GM23248 (cell line): ENCODE measurements around the gene TMEM161B. TPM values are rescaled to one million over a fixed set of nuclear protein-coding genes. Genes with fewer than 3 reads are reported as not detected.

ENCODE experiments used
- DNase-seq: peaks from one replicate; pipeline ENCODE4 v3.0.0-alpha.2; 2015
- H2AFZ ChIP-seq: fragments of 200-600 bp; sonication (generic); 2 replicates; pipeline ENCODE4 v1.6.1; 2016; ENCODE audit warnings: antibody characterized with exemption
- H3F3A ChIP-seq: fragments of 200-600 bp; sonication (generic); 2 replicates; pipeline ENCODE4 v1.6.1; 2016; ENCODE audit warnings: mild to moderate bottlenecking, antibody characterized with exemption, mixed run types; ENCODE audit not compliant: insufficient read depth
- H3K27ac ChIP-seq: fragments of 200-600 bp; sonication (generic); 2 replicates; pipeline ENCODE4 v1.5.1; 2016; ENCODE audit warnings: mild to moderate bottlenecking
- H3K27me3 ChIP-seq: fragments of 200-600 bp; sonication (generic); replicated peaks from 2 replicates; pipeline ENCODE4 v1.6.1; 2016; ENCODE audit warnings: mild to moderate bottlenecking; ENCODE audit not compliant: insufficient read depth
- H3K36me3 ChIP-seq: fragments of 200-600 bp; sonication (generic); 2 replicates; pipeline ENCODE4 v1.6.1; 2016; ENCODE audit warnings: low read depth, mild to moderate bottlenecking
- H3K4me1 ChIP-seq: fragments of 200-600 bp; sonication (generic); 2 replicates; pipeline ENCODE4 v1.6.1; 2016; ENCODE audit warnings: mild to moderate bottlenecking; ENCODE audit not compliant: insufficient read depth
- H3K4me2 ChIP-seq: fragments of 200-600 bp; sonication (generic); one replicate; pipeline ENCODE4 v1.6.1; 2016; ENCODE audit warnings: mild to moderate bottlenecking; ENCODE audit not compliant: unreplicated experiment
- H3K4me3 ChIP-seq: fragments of 200-600 bp; sonication (generic); 2 replicates; pipeline ENCODE4 v1.5.1; 2016; ENCODE audit warnings: mild to moderate bottlenecking
- H3K79me2 ChIP-seq: fragments of 200-600 bp; sonication (generic); 2 replicates; pipeline ENCODE4 v1.6.1; 2016; ENCODE audit warnings: mild to moderate bottlenecking; ENCODE audit not compliant: insufficient read depth
- H3K9ac ChIP-seq: fragments of 200-600 bp; sonication (generic); 2 replicates; pipeline ENCODE4 v1.6.1; 2016; ENCODE audit warnings: mild to moderate bottlenecking
- H3K9me2 ChIP-seq: fragments of 200-600 bp; sonication (generic); 2 replicates; pipeline ENCODE4 v1.6.1; 2016; ENCODE audit warnings: mixed run types, mild to moderate bottlenecking, moderate library complexity; ENCODE audit not compliant: insufficient read depth
- H3K9me3 ChIP-seq: fragments of 200-600 bp; sonication (generic); one replicate; pipeline ENCODE4 v1.6.1; 2017; ENCODE audit warnings: low read depth
- H4K20me1 ChIP-seq: fragments of 200-600 bp; sonication (generic); 2 replicates; pipeline ENCODE4 v1.6.0; 2016; ENCODE audit not compliant: insufficient read depth
- EZH2 ChIP-seq: fragments of 200-600 bp; sonication (generic); IDR thresholded peaks from 2 replicates; pipeline ENCODE4 v1.6.1; 2018; ENCODE audit warnings: antibody characterized with exemption, mild to moderate bottlenecking; ENCODE audit not compliant: insufficient read depth, poor library complexity, severe bottlenecking
- EZH2phosphoT487 ChIP-seq: fragments of 200-600 bp; sonication (generic); IDR thresholded peaks from 2 replicates; pipeline ENCODE4 v1.6.1; 2018; ENCODE audit warnings: antibody characterized with exemption, moderate library complexity, mild to moderate bottlenecking, low read depth; ENCODE audit not compliant: insufficient read depth
- WGBS, 2 experiments: methylation state at CpG; one replicate each; pipeline ENCODE4 v1.1.6; 2015 to 2017; ENCODE audit warnings: low lambda C conversion rate in 2 of 2, low coverage in 1 of 2; ENCODE audit errors: missing lambda C conversion rate in 2 of 2; 5-methylcytosine and 5-hydroxymethylcytosine counted together
- in situ Hi-C: fragments of 300-500 bp; cut with MboI; formaldehyde crosslinking; loops from 2 replicates; pipeline ENCODE4 v1.15.0; 2020
- polyA plus RNA-seq: library from polyadenylated mRNA; unstranded; fragments of >200 nt; fragmentation: Nextera tagmentation; extraction: Ambion mirVana; gene quantifications from 2 replicates; pipeline ENCODE4 v1.2.1, GENCODE V29; 2016
- total RNA-seq: library from RNA; depleted of rRNA; stranded (reverse); fragments of >200 nt; shearing (Covaris generic); gene quantifications from 2 replicates; pipeline ENCODE4 v1.2.3, GENCODE V29; 2014

Gene TMEM161B
- total and polyA plus RNA-seq, 2 experiments from 2014 or later, result 6.0 to 9.4 TPM

DNA sequence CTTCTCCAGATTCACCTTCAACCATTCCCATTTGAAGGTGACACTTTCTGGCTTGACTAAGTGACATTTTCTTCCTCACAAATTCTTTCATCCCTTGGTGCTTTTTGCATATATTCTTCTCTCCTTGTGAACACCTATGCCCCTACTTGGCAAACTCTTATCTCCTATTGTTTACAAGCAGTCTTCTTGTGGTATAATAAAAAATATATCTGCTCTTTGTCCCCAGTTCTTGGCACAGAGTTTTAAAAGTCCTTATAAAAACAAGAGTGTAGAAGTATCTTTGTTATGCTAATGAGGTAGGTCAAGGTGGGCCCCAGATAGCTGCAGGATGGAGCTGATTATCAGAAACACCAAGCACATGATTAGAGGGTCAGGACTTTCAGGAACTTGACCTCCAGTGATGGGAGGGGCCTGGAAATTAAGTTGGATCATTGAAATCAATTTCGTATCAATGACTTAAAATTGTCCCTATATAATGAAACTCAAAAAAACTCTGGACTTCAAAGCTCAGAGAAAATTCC lies 38.0 kb downstream of the TMEM161B start:
- Histone ChIP-seq H3K9me3 (no peaks in the 10 kb centered on the region), H3K4me3 (no peak overlapping the region), H2AFZ (no peak overlapping the region), H4K20me1 (no peaks in the 10 kb centered on the region), H3K36me3 (no peaks in the 10 kb centered on the region), H3K4me1 (no peaks in the 10 kb centered on the region), H3F3A (no peaks in the 10 kb centered on the region), H3K9me2 (no peaks in the 10 kb centered on the region), H3K9ac (no peak overlapping the region), H3K27me3 (no peaks in the 10 kb centered on the region), H3K27ac (no peak overlapping the region), H3K4me2 (no peak overlapping the region), H3K79me2 (no peaks in the 10 kb centered on the region; the same call in 1 of the 2 replicates)
- no peak for DNase-seq
- no peak for TF ChIP-seq EZH2
- TF ChIP-seq EZH2phosphoT487, result no peak
- 100% methylated on average over 1 of the region's 1 CpG for WGBS, 2 experiments
- in situ Hi-C loops, result no loop called here

DNA sequence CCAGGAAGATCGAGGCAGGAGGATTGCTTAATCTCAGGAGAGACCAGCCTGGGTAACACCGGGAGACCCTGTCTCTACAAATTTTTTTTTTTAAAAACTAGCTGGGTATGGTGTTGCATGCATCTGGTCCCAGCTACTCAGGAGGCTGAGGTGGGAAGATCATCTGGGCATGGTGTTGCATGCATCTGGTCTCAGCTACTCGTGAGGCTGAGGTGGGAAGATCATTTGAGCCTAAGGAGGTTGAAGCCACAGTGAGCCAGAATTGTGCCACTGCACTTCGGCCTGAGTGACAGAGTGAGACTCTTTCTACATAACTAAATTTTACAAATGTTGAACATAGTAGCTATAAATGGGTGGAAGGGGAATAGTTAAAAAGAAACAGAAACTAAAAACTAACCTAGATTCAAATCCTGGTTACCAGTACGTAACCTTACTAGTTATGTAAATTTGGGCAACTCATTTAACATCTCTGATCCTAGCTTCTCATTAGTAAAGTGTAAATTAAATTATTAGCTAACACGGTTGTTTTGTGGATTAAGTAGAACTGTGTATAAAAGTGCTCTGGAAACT lies 41.7 kb downstream of the TMEM161B start:
- Histone ChIP-seq H4K20me1 (no peaks in the 10 kb centered on the region), H3K36me3 (0 out of 2 replicates have a peak, but pooled peaks cover 3% of the 10 kb centered on the region), H3K9me2 (no peaks in the 10 kb centered on the region), H3K9ac (no peak overlapping the region), H3K9me3 (no peaks in the 10 kb centered on the region), H3K27me3 (no peaks in the 10 kb centered on the region), H2AFZ (no peak overlapping the region), H3F3A (no peaks in the 10 kb centered on the region), H3K27ac (no peak overlapping the region), H3K4me1 (no peaks in the 10 kb centered on the region), H3K4me3 (no peak overlapping the region), H3K4me2 (no peak overlapping the region), H3K79me2 (no peaks in the 10 kb centered on the region; the same call in 1 of the 2 replicates)
- in situ Hi-C loops, result no loop called here
- no peak for DNase-seq
- WGBS, 2 experiments, result 92% methylated on average over 6 of the region's 6 CpGs
- TF ChIP-seq EZH2 (no peak), EZH2phosphoT487 (no peak)

DNA sequence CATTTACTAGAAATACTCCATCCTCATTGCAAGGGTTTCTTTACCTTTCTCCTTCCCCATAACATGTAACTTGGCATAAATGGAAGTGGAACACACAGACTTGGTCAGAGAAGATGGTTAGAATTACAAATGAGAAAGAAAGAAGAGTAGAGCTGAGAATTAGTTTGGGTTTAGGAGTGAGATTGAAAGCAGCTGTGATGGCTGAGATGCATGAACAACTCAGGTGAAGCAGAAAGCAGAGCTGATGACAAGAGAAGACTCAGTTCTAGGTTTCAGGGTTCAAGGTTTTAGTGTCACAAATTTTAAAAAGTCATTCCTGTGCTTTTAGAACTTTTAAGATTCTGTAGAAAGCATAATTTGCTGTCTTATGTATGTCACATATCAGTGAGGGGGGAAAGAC lies 54.0 kb downstream of the TMEM161B start:
- Histone ChIP-seq H4K20me1 (no peaks in the 10 kb centered on the region), H3K36me3 (peaks cover 3% of the 10 kb centered on the region), H3K9ac (no peak overlapping the region), H3K4me1 (no peaks in the 10 kb centered on the region), H3K27ac (no peak overlapping the region), H3F3A (no peaks in the 10 kb centered on the region), H3K4me3 (no peak overlapping the region), H3K79me2 (no peaks in the 10 kb centered on the region), H3K4me2 (no peak overlapping the region), H3K27me3 (no peaks in the 10 kb centered on the region), H2AFZ (no peak overlapping the region), H3K9me2 (no peaks in the 10 kb centered on the region), H3K9me3 (no peaks in the 10 kb centered on the region)
- in situ Hi-C loops, result no loop called here
- DNase-seq, result no peak
- TF ChIP-seq EZH2, result no peak
- no peak for TF ChIP-seq EZH2phosphoT487

DNA sequence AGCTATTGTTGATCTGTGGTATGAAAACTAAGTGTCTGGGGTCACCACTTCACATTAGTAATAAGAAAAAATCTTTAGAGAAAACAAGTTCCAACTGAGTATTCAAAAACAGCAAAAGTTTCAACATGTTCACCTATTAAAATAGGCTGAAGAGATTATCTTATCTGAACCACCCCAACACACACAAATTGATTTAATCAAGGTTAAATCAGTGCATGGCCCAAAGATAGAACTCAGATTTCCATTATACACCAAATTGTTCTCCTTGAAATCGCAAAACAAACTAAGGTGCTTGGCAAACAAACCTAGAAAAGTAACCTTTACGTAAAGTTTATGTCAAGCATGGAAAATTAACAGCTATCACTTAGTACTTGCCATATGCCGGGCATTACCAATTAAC lies 61.1 kb downstream of the TMEM161B start:
- Histone ChIP-seq H3F3A (no peaks in the 10 kb centered on the region), H3K27ac (no peak overlapping the region), H3K9ac (no peak overlapping the region), H3K4me2 (no peak overlapping the region), H2AFZ (no peak overlapping the region), H3K4me3 (no peak overlapping the region), H3K4me1 (no peaks in the 10 kb centered on the region), H3K79me2 (no peaks in the 10 kb centered on the region), H3K27me3 (no peaks in the 10 kb centered on the region), H4K20me1 (no peaks in the 10 kb centered on the region), H3K9me2 (no peaks in the 10 kb centered on the region), H3K36me3 (peaks cover 4% of the 10 kb centered on the region; the same call in 1 of the 2 replicates), H3K9me3 (no peaks in the 10 kb centered on the region)
- WGBS, 2 experiments, result 95 to 99% methylated on average over 3 of the region's 3 CpGs
- in situ Hi-C loops, result no loop called here
- DNase-seq, result no peak
- TF ChIP-seq EZH2, result no peak
- TF ChIP-seq EZH2phosphoT487, result no peak
